ENCODE measurements around the gene TALDO1.

- TF ChIP-seq CTCF (IDR thresholded peaks at IDR 0.05; ENCODE audit: low read depth, low read length, poor library complexity, severe bottlenecking) (no peak), EZH2phosphoT487 (IDR thresholded peaks at IDR 0.05; ENCODE audit: borderline replicate concordance, low read length) (no peak)
These were observed 22.8 kb downstream of the TALDO1 start for GRCh38 chr11:769887-770641.

All from DOHH2 (cell line).